Fibroblast of lung (primary cell): ENCODE measurements around the gene MAN1A2. TPM values are rescaled to one million over a fixed set of nuclear protein-coding genes. Genes with fewer than 3 reads are reported as not detected.
A peak's percentile ranks its signal among the peaks of the same experiment; 100 is the strongest.

ENCODE experiments used
- DNase-seq, 2 donors: peaks; one replicate each; pipeline versions ENCODE4 v3.0.0 to v3.0.0-alpha.2; 2010; ENCODE audit warnings: low read depth in 2 of 2
- H2AFZ ChIP-seq: 2 replicates; pipeline ENCODE4 v1.5.1; 2012; ENCODE audit warnings: low read length, control low read depth, inconsistent platforms
- H3K27ac ChIP-seq: 2 replicates; pipeline ENCODE4 v1.5.1; 2011; ENCODE audit warnings: low read length, control low read depth; ENCODE audit not compliant: insufficient read depth
- H3K27me3 ChIP-seq: 2 replicates; pipeline ENCODE4 v1.5.1; 2011; ENCODE audit warnings: mild to moderate bottlenecking, low read length; ENCODE audit not compliant: control insufficient read depth, insufficient read depth
- H3K36me3 ChIP-seq: 2 replicates; pipeline ENCODE4 v1.5.1; 2011; ENCODE audit warnings: low read length; ENCODE audit not compliant: control insufficient read depth, insufficient read depth
- H3K4me1 ChIP-seq: 2 replicates; pipeline ENCODE4 v1.5.1; 2011; ENCODE audit warnings: low read length; ENCODE audit not compliant: control insufficient read depth, insufficient read depth; ENCODE audit errors: extremely low read depth
- H3K4me2 ChIP-seq: 2 replicates; pipeline ENCODE4 v1.5.1; 2011; ENCODE audit warnings: low read length, control low read depth; ENCODE audit not compliant: insufficient read depth; ENCODE audit errors: extremely low read depth
- H3K4me3 ChIP-seq, 4 experiments: fragments of 200-600 bp in 1 of 4; sonication (generic) in 1 of 4; replicated peaks in 1 of 4; 2 replicates each; pipeline ENCODE4 v1.5.1; 2011 to 2016; ENCODE audit warnings: low read length in 4 of 4, low read depth in 3 of 4, mild to moderate bottlenecking in 3 of 4, control low read depth in 2 of 4, inconsistent platforms in 1 of 4, mixed read lengths in 1 of 4; ENCODE audit not compliant: insufficient read depth in 1 of 4; ENCODE audit errors: control extremely low read depth in 1 of 4
- H3K79me2 ChIP-seq: 2 replicates; pipeline ENCODE4 v1.5.1; 2012; ENCODE audit warnings: mild to moderate bottlenecking, low read length, inconsistent platforms; ENCODE audit not compliant: control insufficient read depth, insufficient read depth
- H3K9ac ChIP-seq: 2 replicates; pipeline ENCODE4 v1.5.1; 2011; ENCODE audit warnings: mild to moderate bottlenecking, low read length, control low read depth; ENCODE audit not compliant: insufficient read depth
- H3K9me3 ChIP-seq: 2 replicates; pipeline ENCODE4 v1.5.1; 2012; ENCODE audit warnings: low read depth, low read length; ENCODE audit not compliant: control insufficient read depth, insufficient read depth
- H4K20me1 ChIP-seq: 2 replicates; pipeline ENCODE4 v1.5.1; 2011; ENCODE audit warnings: low read length; ENCODE audit not compliant: control insufficient read depth, insufficient read depth; ENCODE audit errors: extremely low read depth
- CTCF ChIP-seq, 2 donors: IDR thresholded peaks in 1 of 2; conservative IDR thresholded peaks in 1 of 2; 1 replicate in 1 of 2; 2 replicates in 1 of 2; pipeline ENCODE4 v1.5.1; 2011 to 2012; ENCODE audit warnings: low read length in 2 of 2, control low read depth in 1 of 2, inconsistent platforms in 1 of 2, low read depth in 1 of 2, mild to moderate bottlenecking in 1 of 2
- EZH2 ChIP-seq: IDR thresholded peaks from 2 replicates; pipeline ENCODE4 v1.5.1; 2012; ENCODE audit warnings: low read length, control low read depth, mild to moderate bottlenecking; ENCODE audit errors: missing control alignments
- polyA plus RNA-seq, 2 donors: library from polyadenylated mRNA; depleted of rRNA in 1 of 2; stranded (reverse) in 1 of 2; unstranded in 1 of 2; fragments of >200 nt; gene quantifications; 2 replicates each; pipeline ENCODE4 v1.2.1, GENCODE V29; 2011 to 2012; ENCODE audit warnings: missing spikeins in 1 of 2
- total RNA-seq: library from RNA; depleted of rRNA; stranded (reverse); fragments of >200 nt; gene quantifications from 2 replicates; pipeline ENCODE4 v1.2.1, GENCODE V29; 2014

The MAN1A2 gene
- total and polyA plus RNA-seq, 2 donors (not counting 1 experiment from before 2014, with no cell fraction given), result 41.9 to 43.6 TPM

GRCh38 chr1:117529683-117530082 is 162.4 kb downstream of the MAN1A2 start:
- Histone ChIP-seq H3K4me2 (no peak overlapping the region), H3K27me3 (no peaks in the 10 kb centered on the region), H3K36me3 (no peaks in the 10 kb centered on the region), H3K9ac (no peak overlapping the region), H3K27ac (no peak overlapping the region), H3K9me3 (no peaks in the 10 kb centered on the region), H3K4me1 (peaks cover 6% of the 10 kb centered on the region), H3K79me2 (no peaks in the 10 kb centered on the region), H2AFZ (no peak overlapping the region), H4K20me1 (no peaks in the 10 kb centered on the region), H3K4me3 (no peak overlapping the region)
- no peak for DNase-seq
- no peak for TF ChIP-seq CTCF (conservative IDR thresholded peaks at IDR 0.05 in 1 of 2, IDR thresholded peaks at IDR 0.05 in 1 of 2; ENCODE audit: low read depth in 1 of 2, low read length in 2 of 2)
- no peak for TF ChIP-seq EZH2

GRCh38 chr1:117531222-117531621 is 164.0 kb downstream of the MAN1A2 start:
- H3K9me3 ChIP-seq, result no peaks in the 10 kb centered on the region
- H3K27ac ChIP-seq, result no peak overlapping the region
- no peaks in the 10 kb centered on the region for H3K27me3 ChIP-seq
- H3K79me2 ChIP-seq, result no peaks in the 10 kb centered on the region
- H3K36me3 ChIP-seq, result no peaks in the 10 kb centered on the region
- H3K9ac ChIP-seq, result no peak overlapping the region
- H3K4me2 ChIP-seq, result no peak overlapping the region
- H2AFZ ChIP-seq, result no peak overlapping the region
- peaks cover 8% of the 10 kb centered on the region for H3K4me1 ChIP-seq
- H3K4me3 ChIP-seq, result no peak overlapping the region
- no peaks in the 10 kb centered on the region for H4K20me1 ChIP-seq
- no peak for DNase-seq
- TF ChIP-seq CTCF (conservative IDR thresholded peaks at IDR 0.05 in 1 of 2, IDR thresholded peaks at IDR 0.05 in 1 of 2; ENCODE audit: low read depth in 1 of 2, low read length in 2 of 2), result no peak
- TF ChIP-seq EZH2, result no peak

- peak; percentile 52 to 75 for DNase-seq
- Histone ChIP-seq H3K27me3 (no peaks in the 10 kb centered on the region), H3K4me3 (no peak overlapping the region), H3K4me1 (peaks cover 2% of the 10 kb centered on the region), H3K9ac (no peak overlapping the region), H3K79me2 (no peaks in the 10 kb centered on the region), H3K4me2 (no peak overlapping the region), H3K36me3 (no peaks in the 10 kb centered on the region), H2AFZ (peak overlapping the region; percentile 56), H3K9me3 (no peaks in the 10 kb centered on the region), H4K20me1 (no peaks in the 10 kb centered on the region), H3K27ac (no peak overlapping the region)
- TF ChIP-seq EZH2 (no peak), CTCF (conservative IDR thresholded peaks at IDR 0.05 in 1 of 2, IDR thresholded peaks at IDR 0.05 in 1 of 2; ENCODE audit: low read depth in 1 of 2, low read length in 2 of 2) (peak; percentile 59 to 63)
Measured at GRCh38 chr1:117534995-117535467, 167.8 kb downstream of the MAN1A2 start.
